Upper lobe of left lung (tissue), 6 donors: ENCODE results near the gene AEBP1. TPM values are rescaled to one million over a fixed set of nuclear protein-coding genes. Genes with fewer than 3 reads are reported as not detected.

Experiments used
- ATAC-seq, 2 donors: fragments of 200-7000 bp; cut with Tn5 transposase; one replicate each; pipeline ENCODE4 v1.9.1; 2022; ENCODE audit warnings: mild to moderate bottlenecking in 2 of 2, moderate library complexity in 2 of 2; ENCODE audit not compliant: low FRiP score in 2 of 2
- DNase-seq, 2 donors: peaks; one replicate each; pipeline ENCODE4 v3.0.0-alpha.2; 2019 to 2020
- H3K27ac ChIP-seq, 4 donors: fragments of 200-600 bp; sonication (generic); one replicate each; pipeline ENCODE4 v1.5.1; 2016 to 2019
- H3K27me3 ChIP-seq, 4 donors: fragments of 200-600 bp; sonication (generic); one replicate each; pipeline ENCODE4 v1.5.1; 2017 to 2019
- H3K36me3 ChIP-seq, 4 donors: fragments of 200-600 bp; sonication (generic); one replicate each; pipeline ENCODE4 v1.5.1; 2016 to 2019
- H3K4me1 ChIP-seq, 4 donors: fragments of 200-600 bp; sonication (generic); one replicate each; pipeline ENCODE4 v1.5.1; 2018 to 2019
- H3K4me3 ChIP-seq, 4 donors: fragments of 200-600 bp; sonication (generic); one replicate each; pipeline ENCODE4 v1.5.1; 2017 to 2019; ENCODE audit warnings: mild to moderate bottlenecking in 2 of 4, moderate library complexity in 1 of 4
- H3K9me3 ChIP-seq, 4 donors: fragments of 200-600 bp; sonication (generic); one replicate each; pipeline ENCODE4 v1.5.1; 2018 to 2019
- CTCF ChIP-seq, 6 experiments: fragments of 450-650 bp in 4 of 6; fragments of 200-600 bp in 2 of 6; sonication (generic) in 2 of 6; IDR thresholded peaks; one replicate each; pipeline ENCODE4 v1.5.1; 2016 to 2019; ENCODE audit warnings: antibody characterized with exemption in 6 of 6
- EP300 ChIP-seq, 4 donors: sonication (generic); formaldehyde crosslinking; IDR thresholded peaks; one replicate each; pipeline ENCODE4 v1.5.1; 2017; ENCODE audit warnings: antibody characterized with exemption in 4 of 4, control low read depth in 2 of 4
- POLR2A ChIP-seq, 4 donors: fragments of 450-650 bp; IDR thresholded peaks; one replicate each; pipeline ENCODE4 v1.5.1; 2016 to 2017; ENCODE audit warnings: antibody characterized with exemption in 4 of 4, mild to moderate bottlenecking in 2 of 4
- POLR2AphosphoS5 ChIP-seq, 2 donors: sonication (generic); formaldehyde crosslinking; IDR thresholded peaks; one replicate each; pipeline ENCODE4 v1.5.1; 2017; ENCODE audit warnings: antibody characterized with exemption in 2 of 2
- WGBS, 2 donors: methylation state at CpG; one replicate each; pipeline ENCODE4 v1.1.5; 2017 to 2018; 5-methylcytosine and 5-hydroxymethylcytosine counted together
- total RNA-seq, 6 donors: library from RNA; depleted of rRNA in 4 of 6; stranded (reverse); fragments of >200 nt in 4 of 6; gene quantifications; one replicate each; pipeline versions ENCODE4 v1.1.0 to v1.2.1, GENCODE V29; 2016 to 2021
- donor health status: DM: no; HTN: no; CAD: no; lungs with moderate emphysema.
- donor health status: DM: no; HTN: yes; CAD: no; lungs with severe emphysema.

Gene AEBP1
- total RNA-seq, 6 donors from 2014 or later: 34.1 to 241 (median 92.7) TPM

- ATAC-seq (no peak), DNase-seq (peak in 1 of 2 donors; percentile 16)
- Histone ChIP-seq H3K9me3 (no peaks in the 10 kb centered on the region), H3K4me1 (peaks cover 0 to 2% (median under 1%) of the 10 kb centered on the region in 4 donors), H3K27me3 (no peaks in the 10 kb centered on the region), H3K36me3 (peaks cover 44 to 90% (median 75%) of the 10 kb centered on the region in 4 donors), H3K4me3 (no peak overlapping the region), H3K27ac (no peak overlapping the region)
- WGBS, 2 donors: 93 to 95% methylated on average over 6 to 7 of the region's 7 CpGs
- no peak for TF ChIP-seq EP300 (IDR thresholded peaks at IDR 0.05)
- TF ChIP-seq POLR2AphosphoS5 (IDR thresholded peaks at IDR 0.05): no peak
- no peak for TF ChIP-seq CTCF (IDR thresholded peaks at IDR 0.05)
- no peak for TF ChIP-seq POLR2A (IDR thresholded peaks at IDR 0.05)
These were observed 45.4 kb upstream of the AEBP1 start for GRCh38 chr7:44058759-44059218.

DNA sequence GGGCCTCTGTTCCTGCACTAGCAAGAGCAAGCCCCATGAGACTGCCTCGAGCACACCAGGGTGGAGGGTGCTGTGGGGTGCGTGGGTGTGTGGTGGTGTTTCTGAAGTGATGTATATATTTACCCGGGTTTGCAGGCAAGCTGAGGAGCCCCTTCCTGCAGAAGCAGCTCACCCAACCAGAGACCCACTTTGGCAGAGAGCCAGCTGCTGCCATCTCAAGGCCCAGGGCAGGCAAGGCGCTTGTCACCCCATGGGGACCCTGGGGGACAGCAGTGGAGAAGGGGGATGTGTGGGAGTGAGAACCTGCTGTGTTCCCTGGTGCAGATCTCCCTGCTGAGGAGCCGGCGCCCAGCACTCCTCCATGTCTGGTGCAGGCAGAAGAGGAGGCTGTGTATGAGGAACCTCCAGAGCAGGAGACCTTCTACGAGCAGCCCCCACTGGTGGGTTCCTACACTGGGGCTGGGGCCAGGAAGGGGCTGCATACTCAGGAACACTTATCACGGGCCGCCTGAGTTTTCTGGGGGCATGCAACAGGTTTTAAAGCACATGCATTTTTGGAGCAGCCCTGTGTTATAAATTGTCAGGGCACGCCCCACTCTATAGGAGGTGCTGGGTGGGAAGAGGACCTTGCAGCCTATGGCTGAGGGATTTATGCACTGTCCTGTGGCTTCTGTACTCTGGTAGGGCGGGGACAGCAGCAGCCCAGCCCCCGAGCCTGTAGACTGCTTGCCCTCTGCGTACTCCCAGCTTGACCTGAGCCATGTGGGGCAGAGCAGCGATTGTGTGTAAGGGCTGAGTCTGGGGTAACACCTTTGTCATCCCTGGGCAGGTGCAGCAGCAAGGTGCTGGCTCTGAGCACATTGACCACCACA, 44.7 kb upstream of the AEBP1 start:
- Histone ChIP-seq H3K27me3 (no peaks in the 10 kb centered on the region), H3K27ac (no peak overlapping the region), H3K4me3 (no peak overlapping the region), H3K36me3 (peaks cover 44 to 83% (median 69%) of the 10 kb centered on the region in 4 donors), H3K4me1 (peaks cover 0 to 8% (median 5%) of the 10 kb centered on the region in 4 donors), H3K9me3 (no peaks in the 10 kb centered on the region)
- 89 to 94% methylated on average over 4 to 14 of the region's 14 CpGs for WGBS, 2 donors
- ATAC-seq (no peak), DNase-seq (peak in 1 of 2 donors; percentile 18)
- TF ChIP-seq POLR2AphosphoS5 (IDR thresholded peaks at IDR 0.05): no peak
- TF ChIP-seq EP300 (IDR thresholded peaks at IDR 0.05): no peak
- TF ChIP-seq POLR2A (IDR thresholded peaks at IDR 0.05): no peak
- no peak for TF ChIP-seq CTCF (IDR thresholded peaks at IDR 0.05)

DNA sequence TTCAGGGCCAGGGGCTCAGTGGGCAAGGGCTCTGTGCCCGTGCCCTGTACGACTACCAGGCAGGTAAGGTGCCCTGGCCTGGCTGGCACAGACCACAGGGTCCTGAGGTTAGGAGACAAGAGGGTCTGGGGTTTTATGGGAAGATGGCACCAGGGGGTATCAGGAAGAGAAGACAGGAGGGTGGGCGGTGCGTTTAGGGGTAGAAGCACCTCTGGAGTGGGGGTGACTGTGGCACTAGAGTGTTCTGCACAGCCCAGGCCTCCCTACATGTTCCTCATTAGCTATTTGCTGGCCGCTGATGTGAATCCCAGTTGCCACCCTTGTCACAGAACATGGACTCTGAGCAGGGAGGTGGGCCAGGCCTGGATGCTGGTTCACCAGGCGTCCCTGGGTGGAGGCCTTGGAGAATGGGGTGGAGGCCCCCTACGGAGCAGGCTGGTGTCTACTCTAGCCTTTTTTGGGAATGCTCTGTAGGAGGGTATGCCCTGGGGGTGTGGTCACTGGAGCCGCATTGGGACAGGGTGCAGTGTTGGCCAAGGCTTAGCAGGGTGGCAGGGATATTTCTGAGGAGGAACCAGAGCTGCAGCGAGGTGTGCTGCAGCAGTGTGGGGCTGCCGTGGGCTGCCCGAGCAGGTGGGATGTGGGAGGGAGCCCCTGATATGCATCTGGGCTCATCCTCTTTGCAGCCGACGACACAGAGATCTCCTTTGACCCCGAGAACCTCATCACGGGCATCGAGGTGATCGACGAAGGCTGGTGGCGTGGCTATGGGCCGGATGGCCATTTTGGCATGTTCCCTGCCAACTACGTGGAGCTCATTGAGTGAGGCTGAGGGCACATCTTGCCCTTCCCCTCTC, 43.8 kb upstream of the AEBP1 start:
- no peak overlapping the region for H3K4me3 ChIP-seq
- no peaks in the 10 kb centered on the region for H3K9me3 ChIP-seq
- peaks cover 44 to 74% (median 62%) of the 10 kb centered on the region in 4 donors for H3K36me3 ChIP-seq
- no peak overlapping the region for H3K27ac ChIP-seq
- DNase-seq (peak in 1 of 2 donors; percentile 15), ATAC-seq (no peak)
- H3K27me3 ChIP-seq: no peaks in the 10 kb centered on the region
- peaks cover 6 to 17% (median 14%) of the 10 kb centered on the region in 4 donors for H3K4me1 ChIP-seq
- WGBS, 2 donors: 94 to 95% methylated on average over 12 to 21 of the region's 21 CpGs
- TF ChIP-seq EP300 (IDR thresholded peaks at IDR 0.05): no peak
- TF ChIP-seq POLR2AphosphoS5 (IDR thresholded peaks at IDR 0.05): no peak
- no peak for TF ChIP-seq CTCF (IDR thresholded peaks at IDR 0.05)
- TF ChIP-seq POLR2A (IDR thresholded peaks at IDR 0.05): no peak

- TF ChIP-seq POLR2A (IDR thresholded peaks at IDR 0.05) (no peak), POLR2AphosphoS5 (IDR thresholded peaks at IDR 0.05) (no peak), EP300 (IDR thresholded peaks at IDR 0.05) (no peak), CTCF (IDR thresholded peaks at IDR 0.05) (no peak)
- Histone ChIP-seq H3K27me3 (no peaks in the 10 kb centered on the region), H3K36me3 (peaks cover 44 to 67% (median 61%) of the 10 kb centered on the region in 4 donors), H3K27ac (no peak overlapping the region), H3K4me3 (no peak overlapping the region), H3K4me1 (peaks cover 11 to 24% (median 21%) of the 10 kb centered on the region in 4 donors), H3K9me3 (no peaks in the 10 kb centered on the region)
- 80 to 81% methylated on average over 6 to 8 of the region's 8 CpGs for WGBS, 2 donors
- ATAC-seq (no peak), DNase-seq (peak in 1 of 2 donors; percentile 18)
These were observed 43.0 kb upstream of the AEBP1 start for GRCh38 chr7:44060948-44061644.
